M059J (cell line): ENCODE measurements around the gene ACKR3. TPM values are rescaled to one million over a fixed set of nuclear protein-coding genes. Genes with fewer than 3 reads are reported as not detected.

Source experiments
- DNase-seq: peaks from one replicate; pipeline ENCODE4 v3.0.0-alpha.2; 2012; ENCODE audit warnings: low read depth
- total RNA-seq: library from RNA; depleted of rRNA; stranded (reverse); fragments of >200 nt; shearing (Covaris generic); gene quantifications from 2 replicates; pipeline ENCODE4 v1.2.3, GENCODE V29; 2014

The ACKR3 gene
- total RNA-seq, 1 experiment from 2014 or later: 3.0 TPM

- no peak for DNase-seq
These were observed 59.5 kb downstream of the ACKR3 start for GRCh38 chr2:236628981-236629605.

- DNase-seq: no peak
These were observed 60.6 kb downstream of the ACKR3 start for GRCh38 chr2:236629961-236630872.

DNA sequence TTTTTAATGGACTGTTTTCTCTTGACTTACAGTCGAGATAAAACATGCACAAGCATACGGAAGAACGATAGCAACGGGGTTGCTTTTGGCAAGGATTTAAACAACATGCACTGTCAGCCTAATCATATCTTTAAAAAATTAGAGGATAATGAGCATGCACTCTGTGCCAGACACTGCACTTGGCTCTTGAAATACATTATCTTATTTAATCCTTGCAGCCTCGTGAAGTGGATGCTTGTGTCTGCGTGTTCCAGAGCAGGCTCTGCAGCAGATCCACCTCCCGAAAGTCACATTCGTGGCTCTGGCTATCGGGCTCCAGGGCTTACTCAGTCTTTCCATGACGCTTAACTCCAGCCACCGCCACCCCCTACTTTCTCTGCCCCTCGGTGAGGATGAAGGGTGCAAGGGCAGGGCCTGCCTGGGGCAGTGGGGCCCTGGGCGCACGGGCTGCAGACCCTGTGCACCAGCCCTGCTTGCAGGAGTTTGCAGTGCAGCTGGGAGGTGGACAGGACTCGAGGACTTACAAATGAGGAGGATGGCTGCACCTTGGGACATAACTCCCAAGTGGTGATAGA lies 61.7 kb downstream of the ACKR3 start:
- DNase-seq: no peak

GRCh38 chr2:236631856-236632291 lies 62.2 kb downstream of the ACKR3 start:
- DNase-seq: no peak
